ENCODE data around the gene PRM1. TPM values are rescaled to one million over a fixed set of nuclear protein-coding genes. Genes with fewer than 3 reads are reported as not detected.

Gene PRM1
- total and polyA plus RNA-seq, 2 of the 4 experiments (the other 2 are of a cell fraction), result not detected

- no peak overlapping the region for H2BK20ac ChIP-seq (ENCODE audit: low read depth, low read length)
- no peaks in the 10 kb centered on the region for H3K27me3 ChIP-seq (ENCODE audit: control insufficient read depth, insufficient read depth, low read length)
- H4K91ac ChIP-seq (ENCODE audit: insufficient read depth, low read depth, low read length), result no peak overlapping the region
- in situ Hi-C loops (cut with MboI; ENCODE audit: low sequenced_read_pairs), result no loop called here
- TF ChIP-seq FOS (IDR thresholded peaks at IDR 0.05; ENCODE audit: low read depth, low read length) (no peak), ELK1 (IDR thresholded peaks at IDR 0.05; ENCODE audit: borderline replicate concordance, low read depth, low read length) (no peak), NFE2L2 (IDR thresholded peaks at IDR 0.05; ENCODE audit: low read depth, low read length) (no peak), MAZ (IDR thresholded peaks at IDR 0.05; ENCODE audit: borderline replicate concordance, low read depth, low read length) (no peak), RAD21 (IDR thresholded peaks at IDR 0.05; ENCODE audit: low read length) (no peak), CEBPB (IDR thresholded peaks at IDR 0.05; ENCODE audit: low read depth, low read length) (no peak), RFX5 (IDR thresholded peaks at IDR 0.05; ENCODE audit: low read depth, low read length) (no peak), CHD1 (IDR thresholded peaks at IDR 0.05; ENCODE audit: low read depth, low read length) (no peak), MAFK (IDR thresholded peaks at IDR 0.05; ENCODE audit: low read depth, low read length) (no peak), USF2 (IDR thresholded peaks at IDR 0.05; ENCODE audit: low read depth, low read length) (no peak)
- no peak overlapping the region for H3K56ac ChIP-seq (ENCODE audit: extremely low read depth, insufficient read depth, low read length)
- no peak overlapping the region for H2AK5ac ChIP-seq (ENCODE audit: low read depth, low read length)
- no peak overlapping the region for H3K18ac ChIP-seq (ENCODE audit: low read depth, low read length)
- H2AK9ac ChIP-seq (replicated peaks; ENCODE audit: low read depth, low read length, poor library complexity), result no peak overlapping the region
- no peak overlapping the region for H2BK120ac ChIP-seq (ENCODE audit: low read depth, low read length)
- no peak overlapping the region for H3K4ac ChIP-seq (ENCODE audit: low read depth, low read length)
- H4K20me1 ChIP-seq (ENCODE audit: insufficient read depth, low read length), result no peaks in the 10 kb centered on the region
- H3K4me2 ChIP-seq (ENCODE audit: low read depth, low read length), result no peak overlapping the region
- no CpG with 5 or more reads among the region's 5 CpGs for WGBS, 2 experiments (ENCODE audit: extremely low coverage in 2 of 2, insufficient read length in 1 of 2)
- no peaks in the 10 kb centered on the region for H3K9me1 ChIP-seq (ENCODE audit: insufficient read depth, low read length)
- H2BK5ac ChIP-seq (ENCODE audit: low read depth, low read length, poor library complexity, severe bottlenecking), result no peak overlapping the region
- no peak overlapping the region for H2AFZ ChIP-seq (replicated peaks; ENCODE audit: low read length, poor library complexity)
- no peak overlapping the region for H3K4me3 ChIP-seq (ENCODE audit: insufficient read depth, low read depth, low read length)
- no peaks in the 10 kb centered on the region for H3K36me3 ChIP-seq (ENCODE audit: control insufficient read depth, insufficient read depth, low read length)
- POLR2A ChIA-PET (ENCODE audit: unreplicated experiment), result no interaction called here
- H4K8ac ChIP-seq (ENCODE audit: low read depth in 2 of 2, low read length in 2 of 2), result no peak overlapping the region
- BruUV-seq (replicated peaks), result no TSS peak
- no peaks in the 10 kb centered on the region for H3K79me1 ChIP-seq (ENCODE audit: low read depth in 1 of 2, low read length in 2 of 2)
- H3K23ac ChIP-seq (ENCODE audit: low read depth, low read length), result no peak overlapping the region
- CTCF ChIA-PET, result interaction anchor here (0.6 kb wide), 1 partner anchor 37 kb away, joined by 3 read pairs; no protein-coding TSS in a partner anchor
- ATAC-seq (ENCODE audit: low read depth), result no peak
- H4K5ac ChIP-seq (ENCODE audit: low read depth, low read length), result no peak overlapping the region
- H3K9ac ChIP-seq (ENCODE audit: low read depth, low read length), result no peak overlapping the region
- no peaks in the 10 kb centered on the region for H3K9me3 ChIP-seq (ENCODE audit: control insufficient read depth, insufficient read depth, low read length)
- no peak overlapping the region for H3K14ac ChIP-seq (replicated peaks; ENCODE audit: low read depth, low read length)
- no peak for DNase-seq
- H2BK15ac ChIP-seq (ENCODE audit: low read depth, low read length), result no peak overlapping the region
- intact Hi-C loops (cut with micrococcal nuclease), result loop anchor here (5.0 kb wide), 1 partner anchor 54 kb away; no protein-coding TSS in a partner anchor
- dilution Hi-C loops (cut with HindIII; ENCODE audit: low sequenced_read_pairs, unreplicated experiment), result no loop called here
- peaks cover 10% of the 10 kb centered on the region for H3K4me1 ChIP-seq (ENCODE audit: control insufficient read depth, insufficient read depth, low read length)
- H3K27ac ChIP-seq (ENCODE audit: insufficient read depth, low read length), result no peak overlapping the region
Measured at GRCh38 chr16:11298143-11298900, 17.2 kb upstream of the PRM1 start.
